ENCODE measurements around the gene PTBP2.
"Not testable (repeated sequence)": the region's sequence is repeated elsewhere in the genome, so short reads cannot be mapped to it uniquely, and the experiment has no call there.

PTBP2 gene

DNA sequence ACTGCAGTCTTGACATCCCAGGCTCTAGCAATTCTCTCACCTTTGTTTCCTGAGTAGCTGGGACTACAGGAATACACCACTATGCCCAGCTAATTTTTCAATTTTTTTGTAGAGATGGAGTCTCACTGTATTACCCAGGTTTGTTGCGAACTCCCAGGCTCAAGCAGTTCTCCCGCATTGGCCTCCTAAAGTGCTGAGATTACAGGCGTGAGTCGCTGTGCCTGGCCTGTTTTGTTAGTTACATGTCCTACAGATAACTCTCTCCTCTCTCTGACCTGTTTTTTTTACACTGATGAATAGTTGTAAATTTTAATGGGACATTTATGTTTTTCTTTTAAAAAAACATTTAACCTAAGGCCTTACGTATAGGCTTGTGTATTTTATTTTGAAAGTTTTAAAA, 19.8 kb downstream of the PTBP2 start:
- DNase-seq (ENCODE audit: low read depth): no peak

DNA sequence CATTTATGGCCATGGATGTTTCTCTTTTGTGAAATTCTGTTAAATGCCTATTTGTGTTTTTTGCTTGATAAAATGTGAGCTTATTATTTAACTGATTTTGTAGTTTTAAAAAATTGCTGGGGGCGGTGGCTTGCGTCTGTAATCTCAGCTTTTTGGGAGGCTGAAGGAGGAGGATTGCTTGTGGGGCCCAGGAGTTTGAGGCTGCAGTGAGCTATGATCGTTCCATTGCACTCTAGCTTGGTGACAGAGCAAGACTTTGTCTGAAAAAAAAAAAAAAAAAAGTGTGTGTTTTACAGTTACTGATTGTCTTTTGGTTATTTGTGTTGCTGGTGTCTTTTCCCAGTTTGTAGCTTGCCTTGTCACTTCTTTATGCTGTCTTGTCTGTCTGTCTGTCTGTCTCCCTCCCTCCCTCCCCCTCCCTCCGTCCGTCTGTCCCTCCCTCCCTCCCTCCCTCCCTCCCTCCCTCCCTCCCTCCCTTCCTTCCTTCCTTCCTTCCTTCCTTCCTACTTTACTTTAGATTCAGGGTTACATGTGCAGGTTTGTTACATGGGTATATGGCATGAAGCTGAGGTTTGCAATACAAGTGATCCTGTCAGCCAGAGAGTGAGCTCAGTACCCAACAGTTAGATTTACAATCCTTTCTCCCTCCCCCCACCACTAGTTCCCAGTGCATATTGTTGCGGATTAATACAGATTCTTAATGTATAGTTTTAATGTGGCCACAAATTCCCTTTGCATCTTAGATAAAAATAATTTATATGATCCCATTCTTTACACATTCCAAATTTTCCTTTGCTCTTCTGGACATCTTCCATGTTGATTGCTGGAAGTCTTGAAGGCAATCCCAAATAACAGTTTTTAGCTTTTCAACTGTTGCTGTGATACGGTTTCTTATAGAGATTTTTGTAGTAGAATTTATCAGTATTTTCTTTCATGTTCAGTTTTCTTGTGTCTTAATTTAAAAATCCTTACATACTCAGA, 25.1 kb downstream of the PTBP2 start:
- no peak for DNase-seq (ENCODE audit: low read depth)

DNA sequence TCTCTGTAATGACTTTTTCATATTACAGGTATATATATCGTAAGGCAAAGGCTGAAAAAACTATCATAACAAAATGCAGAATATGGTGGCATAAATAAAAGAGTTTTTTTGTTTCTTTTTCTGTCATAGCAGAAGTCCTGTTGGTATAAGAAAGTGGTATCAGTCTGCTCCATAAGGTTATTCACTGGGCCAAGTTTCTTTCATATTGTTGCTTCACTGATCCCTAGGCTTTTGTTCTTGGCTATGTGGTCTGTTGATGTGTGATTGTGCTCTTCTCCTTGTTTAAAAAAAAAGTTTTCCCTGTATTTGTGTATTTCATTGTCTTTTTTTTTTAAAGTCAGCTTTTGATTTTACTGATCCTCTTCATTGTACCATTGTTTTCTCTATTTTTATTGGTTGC, 26.0 kb downstream of the PTBP2 start:
- DNase-seq (ENCODE audit: low read depth): no peak

DNA sequence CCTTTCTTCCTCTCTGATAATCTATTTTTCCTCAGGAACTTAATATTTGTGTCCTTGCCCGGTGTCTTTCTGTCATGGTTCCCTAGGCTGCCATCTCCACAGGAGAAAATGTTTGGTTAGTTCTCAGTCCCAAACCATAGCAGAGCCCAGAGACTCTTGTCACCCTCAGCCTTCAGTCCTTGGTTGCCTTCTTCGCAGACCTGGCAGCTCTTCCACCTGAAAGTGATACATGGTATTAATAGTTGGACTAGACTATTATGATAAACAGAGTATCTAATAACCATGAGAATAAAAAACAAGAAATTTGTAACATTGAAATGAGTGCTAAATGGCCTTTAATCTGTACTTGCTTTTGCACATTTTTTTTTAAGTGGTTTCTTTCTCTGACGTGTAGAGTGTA, 26.5 kb downstream of the PTBP2 start:
- DNase-seq (ENCODE audit: low read depth): no peak

DNA sequence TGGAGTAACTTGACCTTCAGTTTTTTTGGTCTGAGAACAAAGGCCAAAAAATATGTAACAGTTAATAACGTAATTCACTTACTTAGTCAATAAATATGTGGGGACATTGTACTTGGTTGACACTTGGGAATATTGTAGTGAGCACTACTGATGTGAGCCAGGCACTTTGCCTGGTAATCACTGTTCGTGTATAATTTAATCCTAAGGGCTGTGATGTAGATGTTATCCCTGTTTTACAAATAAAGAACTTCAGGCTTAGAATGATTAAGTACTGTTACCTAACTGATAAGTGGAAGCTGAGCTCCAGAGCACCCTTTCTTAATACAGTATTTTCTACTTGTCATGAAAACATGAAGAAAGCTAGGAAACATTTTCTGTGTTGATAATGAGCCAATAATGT, 28.0 kb downstream of the PTBP2 start:
- DNase-seq (ENCODE audit: low read depth): no peak

DNA sequence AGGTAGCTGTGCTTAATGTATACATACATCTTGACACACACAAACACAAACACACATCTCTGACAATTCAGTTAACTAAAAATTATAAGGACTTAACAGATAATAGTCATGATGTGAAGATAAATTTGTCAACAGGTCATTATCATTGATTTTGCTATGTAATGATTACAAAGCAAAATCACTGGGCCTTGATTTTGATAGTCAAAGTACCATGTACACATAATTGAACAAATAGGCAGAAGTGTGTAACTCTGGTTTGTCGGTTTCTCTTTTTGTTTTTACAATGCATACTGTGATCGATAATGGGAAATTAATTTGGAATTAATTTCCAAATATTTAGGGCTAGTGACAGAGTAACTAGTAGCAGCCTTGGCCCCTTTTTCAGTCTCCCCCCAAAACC, 30.8 kb downstream of the PTBP2 start:
- DNase-seq (ENCODE audit: low read depth): no peak

DNA sequence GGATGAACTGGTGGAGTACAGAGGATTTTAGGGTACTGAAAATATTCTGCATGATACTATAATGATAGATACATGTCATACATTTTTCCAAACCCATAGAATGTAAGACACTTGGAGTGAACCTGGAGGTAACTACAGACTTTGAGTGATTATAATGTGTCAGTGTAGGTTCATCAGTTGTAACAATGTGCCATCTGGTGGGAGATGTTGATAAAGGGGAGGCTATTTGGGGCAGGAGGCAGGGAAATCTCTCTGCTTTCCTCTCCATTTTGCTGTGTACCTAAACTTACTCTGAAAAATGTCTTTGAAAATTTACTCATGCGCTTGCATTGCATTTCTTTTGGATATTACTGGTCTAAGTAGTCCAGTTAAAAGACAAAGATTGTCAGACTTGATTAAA, 35.2 kb downstream of the PTBP2 start:
- DNase-seq (ENCODE audit: low read depth): no peak

DNA sequence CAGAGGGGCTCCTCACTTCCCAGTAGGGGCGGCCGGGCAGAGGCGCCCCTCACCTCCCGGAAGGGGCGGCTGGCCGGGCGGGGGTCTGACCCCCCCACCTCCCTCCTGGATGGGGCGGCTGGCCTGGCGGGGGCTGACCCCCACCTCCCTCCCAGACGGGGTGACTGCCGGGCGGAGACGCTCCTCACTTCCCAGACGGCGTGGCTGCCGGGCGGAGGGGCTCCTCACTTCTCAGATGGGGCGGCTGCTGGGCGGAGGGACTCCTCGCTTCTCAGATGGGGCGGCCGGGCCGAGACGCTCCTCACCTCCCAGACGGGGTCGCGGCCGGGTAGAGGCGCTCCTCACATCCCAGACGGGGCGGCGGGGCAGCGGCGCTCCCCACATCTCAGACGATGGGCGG, 41.0 kb downstream of the PTBP2 start:
- not testable (repeated sequence) for DNase-seq (ENCODE audit: low read depth)

DNA sequence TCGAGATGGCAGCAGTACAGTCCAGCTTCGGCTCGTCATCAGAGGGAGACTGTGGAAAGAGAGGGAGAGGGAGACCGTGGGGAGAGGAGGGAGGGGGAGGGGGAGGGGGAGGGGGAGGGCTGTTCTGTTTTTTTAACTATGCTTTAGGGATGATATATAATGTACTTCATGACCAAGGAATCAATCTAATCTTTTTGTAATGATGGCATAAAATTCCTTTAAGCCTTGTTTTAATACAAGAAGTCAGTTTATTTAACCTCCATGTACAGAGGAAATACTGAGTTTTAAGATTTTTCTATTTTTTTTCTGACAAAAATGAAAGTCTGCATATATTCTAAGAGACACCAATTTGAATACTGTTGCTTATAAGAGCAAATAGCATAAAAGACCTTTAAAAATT, 41.9 kb downstream of the PTBP2 start:
- DNase-seq (ENCODE audit: low read depth): no peak

DNA sequence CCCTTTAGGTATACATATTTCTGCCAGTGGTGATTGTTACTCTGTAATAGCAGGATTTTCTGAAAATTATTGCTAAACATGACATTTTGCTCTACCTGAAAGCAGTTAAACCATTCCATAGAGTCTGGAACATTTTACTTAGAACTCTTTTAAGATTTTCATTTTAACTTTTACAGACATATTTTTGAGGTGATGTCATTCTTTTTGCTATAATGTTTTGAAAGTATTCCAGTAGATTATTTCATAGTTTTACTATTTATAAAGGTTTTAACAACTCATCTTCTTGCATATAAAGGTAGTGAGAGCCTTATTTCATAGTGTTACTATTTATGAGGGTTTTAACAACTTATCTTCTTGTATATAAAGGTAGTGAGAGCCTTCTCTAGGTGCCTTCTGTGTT, 42.9 kb downstream of the PTBP2 start:
- no peak for DNase-seq (ENCODE audit: low read depth)

DNA sequence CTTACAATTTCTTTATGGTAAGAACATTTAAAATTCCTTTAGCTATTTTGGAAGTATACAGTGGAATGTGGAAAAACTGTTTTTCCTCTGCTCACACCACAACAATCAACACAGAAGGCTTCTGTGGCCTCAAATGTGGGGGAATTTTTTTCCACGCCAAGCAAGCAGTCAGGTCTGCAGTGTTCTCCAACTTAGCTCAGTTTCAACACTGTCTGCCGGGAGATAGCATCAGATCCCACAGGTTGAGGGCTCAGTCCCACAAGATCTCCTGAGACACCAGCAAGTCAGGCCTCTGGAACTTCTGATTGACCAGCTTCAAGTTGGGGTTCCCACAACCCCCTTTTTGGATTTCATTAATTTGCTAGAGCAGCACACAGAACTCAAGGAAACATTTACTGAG, 50.3 kb downstream of the PTBP2 start:
- no peak for DNase-seq (ENCODE audit: low read depth)

DNA sequence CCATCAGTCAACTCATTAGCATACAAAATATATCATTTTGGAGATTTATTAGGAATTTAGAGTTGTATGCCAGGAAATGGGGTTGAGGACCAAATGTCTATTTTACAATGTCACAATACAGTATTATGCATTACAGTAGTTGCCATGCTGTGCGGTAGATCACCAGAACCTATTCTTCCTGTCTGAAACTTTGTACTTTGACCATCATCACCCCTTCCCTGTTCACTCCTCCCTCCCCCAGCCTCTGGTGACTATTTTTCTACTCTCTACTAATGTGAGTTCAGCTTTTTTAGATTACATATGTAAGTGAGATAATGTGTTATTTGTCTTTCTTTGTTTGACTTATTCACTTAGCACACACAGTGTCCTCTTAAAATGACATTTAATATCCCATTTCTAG, 50.8 kb downstream of the PTBP2 start:
- no peak for DNase-seq (ENCODE audit: low read depth)

DNA sequence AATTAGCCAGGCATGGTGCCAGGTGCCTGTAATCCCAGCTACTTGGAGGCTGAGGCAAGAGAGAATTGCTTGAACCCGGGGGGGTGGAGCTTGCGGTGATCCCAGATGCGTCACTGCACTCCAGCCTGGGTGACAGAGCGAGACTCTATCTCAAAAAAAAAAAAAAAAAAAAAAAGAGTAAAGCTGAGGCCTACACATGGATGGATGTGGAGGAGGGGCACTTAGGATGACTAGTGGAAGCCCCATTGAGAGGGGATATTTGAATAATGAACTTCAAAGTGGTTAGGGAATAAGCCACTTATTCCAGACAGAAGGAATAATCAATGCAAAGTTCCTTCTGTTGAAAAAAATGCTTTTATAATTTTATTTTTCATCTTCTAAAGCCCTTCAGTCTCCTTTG, 51.4 kb downstream of the PTBP2 start:
- DNase-seq (ENCODE audit: low read depth): no peak

DNA sequence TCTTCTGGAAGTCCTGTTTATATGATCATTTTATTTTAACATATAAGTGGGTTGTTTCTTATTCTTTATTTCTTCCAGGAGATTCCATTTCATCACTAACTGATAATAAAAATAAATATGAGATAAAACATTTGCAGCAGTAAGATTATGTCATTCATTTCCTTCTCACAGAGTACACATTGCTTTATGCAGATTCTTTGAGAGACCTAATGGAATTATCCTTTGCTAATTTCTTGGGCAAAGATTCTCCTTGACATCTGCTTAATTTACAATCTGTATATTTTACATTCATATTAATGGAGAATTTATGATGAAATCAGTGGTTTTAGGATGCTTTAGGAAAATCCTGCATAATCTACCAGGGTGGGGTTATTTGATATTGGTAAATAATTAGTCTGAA, 60.6 kb downstream of the PTBP2 start:
- no peak for DNase-seq (ENCODE audit: low read depth)

DNA sequence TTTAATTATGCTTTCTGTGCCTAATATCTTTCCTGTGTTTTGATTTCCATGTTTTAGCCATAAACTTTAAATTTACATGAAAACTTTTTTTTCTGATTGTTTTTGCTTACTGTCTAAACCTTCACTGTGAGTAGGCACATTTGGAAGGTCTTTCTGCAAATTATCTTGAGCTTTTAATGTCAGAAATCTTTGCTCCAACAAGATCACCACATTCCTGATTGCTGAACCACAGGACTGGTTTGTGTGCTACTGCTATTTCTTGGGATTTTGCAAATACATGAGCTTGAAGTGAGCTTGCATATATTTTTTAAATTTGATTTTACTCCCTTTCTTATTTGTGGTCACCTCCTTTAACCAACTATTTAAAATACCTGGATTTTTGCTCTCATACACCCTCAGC, 61.3 kb downstream of the PTBP2 start:
- peak; percentile 47 for DNase-seq (ENCODE audit: low read depth)

DNA sequence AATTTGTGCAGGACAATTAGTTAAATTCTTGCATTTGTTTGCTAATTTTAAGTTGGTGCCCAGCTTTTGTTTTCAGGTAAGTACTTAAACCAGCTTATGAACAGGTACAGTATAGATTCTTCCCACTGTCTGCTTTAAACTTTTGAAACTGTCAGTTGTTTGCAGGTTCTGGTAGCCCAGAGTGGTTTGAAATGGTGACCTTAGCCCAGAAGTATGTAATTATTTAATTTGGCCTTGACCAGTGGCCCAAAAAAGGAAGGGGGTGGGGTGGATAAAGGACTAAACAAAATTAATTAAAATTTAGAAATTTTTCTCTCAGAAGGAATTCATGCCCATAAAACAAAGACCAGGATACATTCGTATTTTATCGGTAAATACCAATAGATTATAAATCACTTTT, 69.0 kb downstream of the PTBP2 start:
- no peak for DNase-seq (ENCODE audit: low read depth)

DNA sequence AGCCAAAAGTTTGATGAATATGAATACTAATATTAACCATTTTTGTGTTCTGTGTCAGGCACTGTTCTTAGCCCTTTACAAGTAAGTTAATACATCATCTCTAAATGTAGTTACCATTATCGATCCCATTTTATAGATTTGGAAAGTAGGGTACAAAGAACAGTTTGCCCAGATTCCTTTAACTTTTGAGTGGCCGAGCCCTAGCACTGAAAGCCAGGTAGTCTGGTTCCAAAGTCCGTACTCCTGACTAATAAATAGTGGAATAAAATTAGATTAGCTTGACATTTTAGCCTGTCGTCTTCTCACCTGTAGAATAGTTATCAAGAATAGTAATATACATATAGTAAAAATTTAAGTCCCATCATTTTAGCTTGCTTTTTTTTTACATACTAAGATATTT, 70.6 kb downstream of the PTBP2 start:
- no peak for DNase-seq (ENCODE audit: low read depth)

DNA sequence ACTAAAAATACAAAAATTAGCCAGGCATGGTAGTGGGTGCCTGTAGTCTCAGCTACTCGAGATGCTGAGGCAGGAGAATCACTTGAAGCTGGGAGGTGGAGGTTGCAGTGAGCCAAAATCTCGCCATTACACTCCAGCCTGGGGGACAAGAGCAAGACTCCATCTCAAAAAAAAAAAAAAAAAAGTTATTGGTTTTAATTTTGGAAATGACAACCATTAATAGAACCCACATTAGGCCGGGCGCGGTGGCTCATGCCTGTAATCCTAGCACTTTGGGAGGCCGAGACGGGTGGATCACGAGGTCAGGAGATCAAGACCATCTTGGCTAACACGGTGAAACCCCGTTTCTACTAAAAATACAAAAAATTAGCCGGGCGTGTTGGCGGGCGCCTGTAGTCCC, 80.1 kb downstream of the PTBP2 start:
- DNase-seq (ENCODE audit: low read depth): not testable (repeated sequence)

DNA sequence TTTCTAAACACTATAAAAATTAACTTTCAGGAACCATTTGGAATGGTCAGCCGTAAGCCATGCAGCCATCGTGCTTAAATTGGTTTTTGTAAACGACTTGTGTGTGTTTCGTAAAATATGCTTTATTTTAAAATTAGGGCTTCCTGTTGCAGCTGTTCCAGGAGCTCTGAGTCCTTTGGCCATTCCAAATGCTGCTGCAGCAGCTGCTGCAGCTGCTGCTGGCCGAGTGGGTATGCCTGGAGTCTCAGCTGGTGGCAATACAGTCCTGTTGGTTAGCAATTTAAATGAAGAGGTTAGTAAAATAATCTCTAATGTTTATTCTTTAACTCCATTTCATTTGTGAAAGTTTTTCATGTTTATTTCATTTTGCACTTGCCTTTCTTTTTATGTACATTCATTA, 83.1 kb downstream of the PTBP2 start:
- DNase-seq (ENCODE audit: low read depth): no peak

DNA sequence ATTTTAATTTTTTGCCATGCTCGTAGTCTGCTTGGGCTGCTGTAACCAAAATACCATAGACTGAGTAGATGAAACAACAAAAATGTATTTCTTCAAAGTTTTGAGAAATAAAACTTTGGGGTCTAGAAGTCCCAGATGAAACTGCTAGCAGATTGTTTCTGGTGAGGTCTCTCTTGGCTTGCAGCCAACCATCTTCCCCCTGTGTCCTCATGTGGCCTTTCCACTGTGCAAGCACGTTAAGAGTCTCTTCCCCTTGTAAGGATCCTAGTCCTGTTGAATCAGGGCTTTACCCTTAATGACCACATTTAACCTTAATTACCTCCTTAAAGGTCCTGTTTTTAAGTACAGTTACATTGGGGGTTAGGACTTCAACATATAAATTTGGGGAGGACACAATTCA, 86.6 kb downstream of the PTBP2 start:
- peak; percentile 10 for DNase-seq (ENCODE audit: low read depth)

DNA sequence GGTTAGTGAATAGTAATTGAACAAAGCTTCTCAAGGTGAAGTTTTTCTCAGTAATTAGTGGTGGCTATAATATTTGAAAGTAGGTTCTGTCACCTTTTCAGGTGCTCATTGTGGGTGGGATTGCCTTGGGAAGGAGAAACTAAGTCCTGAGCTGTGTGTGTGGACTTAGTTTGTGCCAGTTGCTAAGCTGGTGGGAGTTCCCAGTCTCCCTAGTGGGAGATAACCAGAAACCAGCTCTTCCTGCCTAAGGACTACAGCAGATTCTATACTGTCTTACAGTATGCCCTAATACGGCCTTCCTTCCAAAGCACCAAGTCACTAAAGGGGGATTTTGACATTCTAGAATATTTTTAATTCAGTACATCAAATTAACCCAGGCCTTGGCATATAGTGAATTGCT, 94.3 kb downstream of the PTBP2 start:
- DNase-seq (ENCODE audit: low read depth): no peak

DNA sequence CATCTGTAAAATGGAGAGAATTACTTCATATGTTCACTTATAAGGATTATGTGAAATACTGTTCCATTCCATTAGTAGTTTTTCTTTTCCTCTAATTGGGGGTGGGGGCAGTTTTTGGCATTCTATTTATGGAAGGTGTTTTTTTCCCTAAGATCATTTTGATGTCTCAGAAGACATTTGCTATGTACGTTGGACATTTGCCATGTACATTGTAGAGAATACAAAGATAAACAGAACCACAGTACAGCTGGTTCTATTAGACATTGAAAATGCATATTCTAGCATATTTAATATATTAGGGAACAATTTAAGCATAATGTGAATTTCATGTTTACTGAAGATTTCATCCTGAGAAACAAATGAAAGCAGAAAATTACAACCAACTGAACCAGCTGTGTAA, 98.5 kb downstream of the PTBP2 start:
- DNase-seq (ENCODE audit: low read depth): peak; percentile 39

DNA sequence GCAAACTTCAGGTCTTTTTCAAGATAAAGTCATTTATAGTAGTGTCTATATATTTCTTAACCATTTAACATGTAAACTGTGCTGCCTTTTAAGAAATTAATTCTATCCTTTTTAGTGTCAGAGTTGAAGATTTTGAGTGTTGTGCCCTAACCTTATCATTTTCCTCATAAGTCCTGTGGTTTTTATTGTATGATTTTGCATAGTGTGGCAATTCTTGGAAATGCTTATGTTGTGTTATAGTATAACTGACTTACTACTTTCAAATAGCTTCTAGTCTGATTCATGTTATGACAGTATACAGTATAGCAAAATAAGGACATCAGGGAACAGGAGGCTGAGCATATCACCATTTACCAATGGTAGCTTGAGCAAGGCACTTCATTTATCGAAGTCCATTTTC, 99.1 kb downstream of the PTBP2 start:
- no peak for DNase-seq (ENCODE audit: low read depth)

DNA sequence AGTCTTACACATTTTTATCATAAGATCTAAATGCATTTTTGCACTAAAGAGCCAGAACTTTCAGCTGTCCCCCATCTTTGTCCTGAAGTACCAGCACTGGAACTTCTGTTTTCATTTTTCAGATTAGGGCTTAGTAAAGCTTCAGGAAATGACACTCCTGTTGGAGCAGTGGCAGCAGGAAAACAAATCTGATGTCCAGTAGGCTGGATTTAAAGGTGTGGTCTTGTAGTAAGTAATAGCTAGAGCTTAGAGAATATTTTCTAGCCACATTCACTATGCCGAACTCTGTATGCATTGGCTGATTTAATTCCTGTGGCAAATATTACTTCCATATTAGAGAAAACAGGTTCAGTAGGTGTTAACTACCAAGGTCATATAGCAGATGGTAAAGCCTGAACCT, 103.6 kb downstream of the PTBP2 start:
- DNase-seq (ENCODE audit: low read depth): no peak
